GM18526 (cell line): Measurements from ENCODE around the gene CHST3.

Experiments
- POLR2A ChIP-seq: IDR thresholded peaks from 3 replicates; pipeline ENCODE4 v1.6.1; 2011; ENCODE audit not compliant: insufficient read length; ENCODE audit errors: extremely low read depth

CHST3 gene

GRCh38 chr10:72016608-72017300 is 52.6 kb downstream of the CHST3 start:
- TF ChIP-seq POLR2A = no peak

DNA sequence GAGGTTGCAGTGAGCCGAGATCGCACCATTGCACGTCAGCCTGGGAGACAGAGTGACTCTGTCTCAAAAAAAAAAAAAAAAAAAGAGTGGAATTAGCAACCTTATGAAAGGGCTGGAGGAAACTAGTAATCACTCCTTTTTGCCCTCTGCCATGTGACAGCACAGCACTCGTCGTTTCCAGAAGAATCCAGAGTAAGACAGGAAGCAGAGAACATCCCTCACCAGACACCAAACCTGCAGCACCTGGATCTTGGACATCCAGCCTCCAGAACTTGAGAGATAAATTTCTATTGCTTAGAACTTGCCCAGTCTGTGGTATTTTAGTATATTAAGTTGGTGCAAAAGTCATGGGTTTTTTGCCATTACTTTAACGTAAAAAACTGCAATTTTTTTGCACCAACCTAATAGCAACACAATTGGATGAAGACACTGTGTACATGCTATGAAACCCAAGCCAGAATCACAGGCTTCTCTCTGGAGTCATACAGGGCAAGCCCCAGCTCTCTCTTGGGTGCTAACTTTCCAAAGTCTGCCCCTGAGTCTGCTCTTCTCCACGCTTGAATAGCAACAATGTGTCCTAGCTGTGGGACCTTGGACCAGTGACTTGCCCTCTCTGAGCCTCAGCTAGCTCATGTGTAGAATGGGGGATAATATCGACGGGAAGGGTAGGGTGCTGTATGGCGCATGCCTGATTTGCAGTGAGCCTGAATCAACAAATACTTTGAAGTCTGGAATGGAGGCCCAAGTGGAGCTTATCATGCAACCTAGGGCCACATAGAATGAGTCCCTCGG is 55.1 kb downstream of the CHST3 start:
- no peak for TF ChIP-seq POLR2A

DNA sequence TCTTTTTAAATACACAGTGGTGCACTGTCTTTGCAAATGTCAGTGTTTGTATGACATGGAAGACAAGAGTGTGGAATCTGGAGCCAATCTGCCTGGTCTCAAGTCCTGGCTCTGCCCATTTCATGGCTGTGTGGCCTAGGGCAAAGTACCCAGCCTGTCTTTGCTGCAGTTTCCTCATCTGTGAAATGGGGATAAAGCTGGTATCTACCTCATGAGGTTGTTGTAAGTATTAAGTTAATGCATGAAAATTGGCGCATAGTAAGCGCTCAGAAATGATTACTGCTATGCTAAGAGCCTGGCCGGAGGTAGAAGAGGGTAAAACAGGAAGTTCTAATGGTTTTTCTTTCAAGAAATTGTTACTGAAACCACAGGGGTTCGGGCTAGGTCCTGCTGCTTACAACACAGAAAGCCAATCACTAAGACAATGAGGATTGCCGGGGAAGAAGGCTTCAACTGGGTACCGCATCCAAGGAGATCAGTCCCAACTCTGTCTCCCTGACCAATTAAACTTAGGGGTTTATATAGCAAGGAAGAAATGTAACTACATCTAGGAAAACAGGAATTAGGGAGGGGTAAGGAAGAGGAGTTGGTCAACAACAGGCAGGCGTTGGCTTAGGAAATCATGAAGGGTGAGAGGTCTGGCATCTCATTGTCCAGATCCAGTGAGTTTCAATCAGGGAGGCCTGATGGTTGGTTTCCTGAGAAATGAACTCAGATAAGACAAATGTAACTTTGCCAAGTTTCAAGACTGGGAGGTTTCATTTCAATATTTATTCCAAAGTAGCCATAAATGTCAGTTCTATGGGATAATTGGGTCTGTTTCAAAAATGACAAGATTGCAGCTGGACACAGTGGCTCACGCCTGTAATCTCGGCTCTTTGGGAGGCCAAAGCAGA is 57.0 kb downstream of the CHST3 start:
- TF ChIP-seq POLR2A = no peak

DNA sequence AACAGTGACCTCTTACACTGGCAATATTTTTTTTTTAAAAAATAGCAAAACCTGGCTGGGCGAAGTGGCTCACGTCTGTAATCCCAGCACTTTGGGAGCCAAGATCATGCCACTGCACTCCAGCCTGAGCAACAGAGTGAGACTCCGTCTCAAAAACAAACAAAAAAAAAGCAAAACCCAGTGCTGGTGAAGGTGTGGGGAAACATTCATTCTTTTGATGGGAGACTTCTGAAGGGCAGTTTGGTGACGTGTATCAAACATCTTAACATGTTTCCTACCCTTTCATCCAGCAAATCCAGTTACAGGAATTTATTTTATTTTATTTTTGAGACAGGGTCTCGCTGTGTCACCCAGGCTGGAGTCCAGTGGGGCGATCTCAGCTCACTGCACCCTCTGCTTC is 58.0 kb downstream of the CHST3 start:
- no peak for TF ChIP-seq POLR2A

- TF ChIP-seq POLR2A = no peak
Observed at GRCh38 chr10:72024596-72024995, 60.4 kb downstream of the CHST3 start.

- no peak for TF ChIP-seq POLR2A
Observed at GRCh38 chr10:72025400-72025799, 61.2 kb downstream of the CHST3 start.

- TF ChIP-seq POLR2A = no peak
Observed at GRCh38 chr10:72025832-72026231, 61.6 kb downstream of the CHST3 start.

DNA sequence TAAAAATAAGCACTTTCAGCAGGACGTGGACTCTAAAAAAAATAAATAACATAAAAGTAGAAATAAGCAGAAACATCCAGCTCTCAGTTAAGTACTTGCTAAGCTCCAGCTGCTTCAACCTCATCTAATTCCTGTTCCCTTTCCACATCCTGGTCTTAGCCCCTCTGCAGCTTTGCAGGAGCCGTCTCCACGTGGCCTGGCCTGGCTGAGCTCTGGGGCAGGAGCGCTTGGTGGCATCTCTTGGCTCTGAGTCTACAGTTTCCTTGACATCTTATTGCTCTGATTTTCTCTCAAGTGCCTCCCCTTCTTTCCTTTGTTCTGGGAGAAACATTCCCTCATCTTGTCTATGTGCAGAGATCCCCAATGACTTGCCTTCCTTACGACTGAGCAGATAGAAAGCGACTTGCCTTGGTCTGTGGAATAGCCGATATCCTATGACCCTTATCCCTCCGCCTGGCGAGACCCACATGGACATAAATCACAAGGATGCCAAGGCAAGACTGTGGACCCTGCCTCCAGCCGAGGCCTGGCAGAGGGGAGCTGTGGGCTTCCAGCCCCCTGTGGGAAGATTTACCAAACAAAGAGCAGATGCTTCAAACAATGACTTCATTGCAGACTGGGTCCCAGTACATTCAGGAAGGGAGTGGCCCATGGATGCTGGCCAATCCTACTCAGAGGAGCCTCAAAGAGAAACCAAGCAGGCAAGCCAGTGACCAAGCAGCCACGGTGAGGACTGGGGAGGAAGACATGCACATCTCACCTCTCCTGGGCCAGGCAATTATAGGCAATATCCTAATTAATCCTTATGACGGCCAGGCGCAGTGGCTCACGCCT is 62.3 kb downstream of the CHST3 start:
- TF ChIP-seq POLR2A = no peak

DNA sequence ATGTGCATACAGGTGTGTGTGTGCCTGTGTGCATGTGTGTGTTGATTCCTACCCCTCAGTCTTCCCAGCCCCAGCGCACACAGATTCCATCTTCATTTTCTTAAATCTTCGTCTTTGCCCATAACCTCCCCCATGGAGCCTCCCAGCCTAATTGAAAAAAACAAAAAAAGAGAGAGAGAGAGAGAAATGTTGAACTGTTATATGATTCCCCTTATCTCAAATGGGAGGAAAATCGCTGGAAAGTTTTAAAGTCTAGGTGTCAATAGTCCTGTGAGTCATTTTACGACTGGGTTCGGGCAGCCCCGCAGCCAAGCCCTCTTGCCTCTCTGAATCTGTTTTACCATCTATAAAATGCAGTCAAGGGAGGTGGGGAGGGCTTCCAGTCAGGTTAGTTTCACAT is 63.3 kb downstream of the CHST3 start:
- no peak for TF ChIP-seq POLR2A

- TF ChIP-seq POLR2A = no peak
Observed at GRCh38 chr10:72029414-72029813, 65.2 kb downstream of the CHST3 start.

DNA sequence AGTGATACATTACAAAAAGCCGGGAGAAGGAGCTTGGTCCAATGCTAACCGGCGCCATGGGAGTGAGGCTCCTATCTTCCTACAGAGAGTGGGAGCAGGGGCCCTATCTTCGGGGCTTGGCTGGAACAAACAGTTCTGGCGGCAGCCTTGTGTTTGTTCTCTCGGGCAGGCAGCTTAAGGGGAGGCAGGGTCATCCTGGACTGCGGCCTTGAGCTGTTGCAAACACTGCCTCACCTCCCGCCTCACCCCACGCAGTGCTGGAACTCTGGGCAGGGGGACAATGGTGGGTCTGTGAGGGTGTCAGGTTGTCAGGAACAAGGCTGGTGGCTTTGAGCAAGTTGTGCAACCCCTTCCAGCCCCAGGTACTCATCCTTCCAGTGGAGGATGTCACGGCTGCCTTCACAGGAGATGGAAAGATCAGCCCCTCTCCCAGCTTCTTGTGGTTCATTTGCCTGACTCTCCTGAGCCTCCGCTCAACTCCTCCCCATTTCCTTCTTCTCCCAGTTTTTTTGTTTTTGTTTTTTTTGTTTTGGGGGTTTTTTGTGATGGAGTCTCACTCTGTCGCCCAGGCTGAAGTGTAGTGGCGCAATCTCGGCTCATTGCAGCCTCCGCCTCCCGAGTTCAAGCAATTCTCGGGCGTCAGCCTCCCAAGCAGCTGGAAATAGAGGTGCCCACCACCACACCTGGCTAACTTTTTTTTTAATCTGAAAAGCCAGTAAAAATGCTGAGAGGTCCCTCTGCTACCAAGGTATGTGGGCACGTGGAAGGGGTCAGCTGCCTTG is 66.8 kb downstream of the CHST3 start:
- TF ChIP-seq POLR2A = no peak

- TF ChIP-seq POLR2A = no peak
Observed at GRCh38 chr10:72031706-72032105, 67.5 kb downstream of the CHST3 start.

DNA sequence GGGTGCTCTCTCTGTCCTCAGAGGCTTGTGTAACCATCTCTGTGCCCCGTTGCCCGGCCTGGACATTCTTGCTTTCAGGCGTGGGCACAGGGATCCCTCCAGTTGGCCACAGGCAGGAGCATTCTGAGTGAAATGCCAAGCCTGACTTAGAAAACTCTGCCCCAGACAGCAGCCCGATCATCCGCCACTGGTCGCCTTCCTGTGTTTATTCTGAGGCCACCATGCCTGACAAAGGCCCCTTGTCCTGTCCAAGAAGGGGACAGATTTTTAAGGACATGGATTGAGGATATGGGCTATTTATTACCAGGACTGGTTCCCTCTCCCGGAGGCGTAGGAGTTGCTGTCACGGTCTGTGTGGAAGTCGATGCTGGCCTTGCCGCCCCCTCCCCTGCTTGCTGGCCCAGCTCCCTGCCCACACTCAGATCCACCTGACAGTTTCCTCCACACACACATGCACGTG is 69.9 kb downstream of the CHST3 start:
- no peak for TF ChIP-seq POLR2A

- TF ChIP-seq POLR2A = no peak
Observed at GRCh38 chr10:72034761-72035160, 70.6 kb downstream of the CHST3 start.

DNA sequence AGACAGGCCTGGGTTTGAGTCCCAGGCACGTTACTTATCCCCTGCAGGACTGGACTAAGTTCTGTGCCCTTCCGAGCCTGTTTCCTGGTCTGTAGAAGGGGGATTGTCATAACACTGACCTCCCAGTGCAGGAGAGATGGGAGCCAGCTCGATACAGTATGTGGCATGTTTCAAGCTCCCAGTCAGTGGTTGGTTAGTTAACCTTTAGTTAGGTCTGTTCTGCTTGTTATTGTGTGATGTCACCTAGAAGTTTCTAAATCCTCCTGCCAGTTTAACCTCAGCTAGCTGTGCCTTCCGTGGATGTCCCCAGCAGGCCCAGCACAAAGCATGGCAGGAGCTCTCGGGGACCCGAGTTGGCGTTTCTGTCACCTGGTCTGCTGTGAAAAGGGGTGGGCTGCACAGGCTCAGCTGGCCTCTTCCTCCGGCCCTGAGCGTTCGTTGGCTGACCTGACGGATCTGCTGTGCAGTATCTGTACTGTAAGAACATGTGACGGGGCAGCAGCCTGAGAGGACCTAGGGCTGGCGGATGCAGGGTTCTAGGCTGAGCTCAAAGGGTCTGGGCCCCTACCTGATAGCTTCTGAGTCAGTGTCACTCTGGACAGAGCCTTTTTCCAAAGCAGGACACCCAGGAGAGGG is 71.2 kb downstream of the CHST3 start:
- TF ChIP-seq POLR2A = no peak
